HepG2 (cell line): ENCODE data around the gene RANBP2. TPM values are rescaled to one million over a fixed set of nuclear protein-coding genes. Genes with fewer than 3 reads are reported as not detected.

Experiments used
- CHCHD3 ChIP-seq: sonication (generic); formaldehyde crosslinking; IDR thresholded peaks from 2 replicates; pipeline ENCODE4 v1.8.0; 2022; ENCODE audit warnings: mild to moderate bottlenecking, missing genetic modification reagents, moderate library complexity
- FOSL2 ChIP-seq: sonication (generic); formaldehyde crosslinking; IDR thresholded peaks from 2 replicates; pipeline ENCODE4 v1.4.0; 2020; ENCODE audit warnings: missing genetic modification reagents
- FUBP1 ChIP-seq: sonication (generic); formaldehyde crosslinking; IDR thresholded peaks from 2 replicates; pipeline ENCODE4 v1.5.1; 2020; ENCODE audit warnings: missing genetic modification reagents, mild to moderate bottlenecking, borderline replicate concordance
- JUN ChIP-seq: sonication (generic); formaldehyde crosslinking; IDR thresholded peaks from 2 replicates; pipeline ENCODE4 v1.4.0; 2020; ENCODE audit warnings: mild to moderate bottlenecking, missing genetic modification reagents
- NAIF1 ChIP-seq: sonication (generic); formaldehyde crosslinking; IDR thresholded peaks from 2 replicates; pipeline ENCODE4 v1.5.0; 2020; ENCODE audit warnings: mild to moderate bottlenecking, missing genetic modification reagents, borderline replicate concordance
- SP2 ChIP-seq: sonication (generic); formaldehyde crosslinking; IDR thresholded peaks from 2 replicates; pipeline ENCODE4 v1.5.1; 2020; ENCODE audit warnings: mild to moderate bottlenecking, missing genetic modification reagents
- THAP7 ChIP-seq: sonication (generic); formaldehyde crosslinking; IDR thresholded peaks from 2 replicates; pipeline ENCODE4 v1.8.1; 2023; ENCODE audit warnings: mild to moderate bottlenecking, missing genetic modification reagents
- ZFP62 ChIP-seq: sonication (generic); formaldehyde crosslinking; IDR thresholded peaks from 2 replicates; pipeline ENCODE4 v1.4.0; 2020; ENCODE audit warnings: missing genetic modification reagents
- ZFP90 ChIP-seq: sonication (generic); formaldehyde crosslinking; IDR thresholded peaks from 2 replicates; pipeline ENCODE4 v1.8.0; 2022; ENCODE audit warnings: missing genetic modification reagents, mild to moderate bottlenecking, inconsistent platforms, borderline replicate concordance
- ZNF260 ChIP-seq: sonication (generic); formaldehyde crosslinking; IDR thresholded peaks from 2 replicates; pipeline ENCODE4 v1.4.0; 2020; ENCODE audit warnings: missing genetic modification reagents, low read depth, mild to moderate bottlenecking, borderline replicate concordance
- ZNF598 ChIP-seq: sonication (generic); formaldehyde crosslinking; IDR thresholded peaks from 2 replicates; pipeline ENCODE4 v1.5.1; 2020; ENCODE audit warnings: mild to moderate bottlenecking, missing genetic modification reagents, borderline replicate concordance
- ZNF609 ChIP-seq: sonication (generic); formaldehyde crosslinking; IDR thresholded peaks from 2 replicates; pipeline ENCODE4 v1.4.0; 2020; ENCODE audit warnings: mild to moderate bottlenecking, missing genetic modification reagents, borderline replicate concordance
- ZNF646 ChIP-seq: sonication (generic); formaldehyde crosslinking; IDR thresholded peaks from 2 replicates; pipeline ENCODE4 v1.9.0; 2021; ENCODE audit warnings: mild to moderate bottlenecking, missing genetic modification reagents
- polyA plus RNA-seq, 8 experiments: library from polyadenylated mRNA; depleted of rRNA in 3 of 8; stranded (reverse) in 7 of 8; unstranded in 1 of 8; fragments of >200 nt; fragmentation: Illumina TruSeq in 4 of 8; extraction: Trizol in 4 of 8; gene quantifications; 2 replicates each; pipeline versions ENCODE4 v1.2.1 to v1.2.3, GENCODE V29; 2011 to 2016; ENCODE audit warnings: low read depth in 4 of 8, missing spikeins in 1 of 8, mixed read lengths in 1 of 8; ENCODE audit not compliant: insufficient read depth in 1 of 8
- total RNA-seq, 5 experiments: library from RNA; depleted of rRNA; stranded (reverse); fragments of >200 nt; fragmentation: Illumina TruSeq; extraction: Trizol; gene quantifications; 2 replicates each; pipeline ENCODE4 v1.2.3, GENCODE V29; 2016; ENCODE audit warnings: low read depth in 1 of 5

The RANBP2 gene
- total and polyA plus RNA-seq, 2 of the 13 experiments (the other 11 are each of a cell fraction or from before 2014, with no cell fraction given) = 12.2 to 87.0 TPM

GRCh38 chr2:108719149-108720044, at the start of gene RANBP2 (continued):
- TF ChIP-seq ZNF646 (CRISPR knock-in tag) (no peak), ZNF609 (CRISPR knock-in tag) (peak; percentile 78), FUBP1 (CRISPR knock-in tag) (peak; percentile 86; the same call in 1 of the 2 replicates), CHCHD3 (CRISPR knock-in tag) (peak; percentile 83), ZFP90 (peak; percentile 99), FOSL2 (CRISPR knock-in tag) (peak; percentile 83), ZNF260 (CRISPR knock-in tag) (0 out of 2 replicates have a peak, but pooled peaks have one; percentile 54), ZFP62 (CRISPR knock-in tag) (peak; percentile 77; the same call in 1 of the 2 replicates), ZNF598 (CRISPR knock-in tag) (peak; percentile 90; the same call in 1 of the 2 replicates), NAIF1 (CRISPR knock-in tag) (peak; percentile 92), JUN (CRISPR knock-in tag) (no peak; the same call in 1 of the 2 replicates), SP2 (peak; percentile 62), THAP7 (CRISPR knock-in tag) (no peak; the same call in 1 of the 2 replicates)
